ENCODE measurements around the gene VAV2.

GRCh38 chr9:133812941-133813748 lies 179.0 kb downstream of the VAV2 start:
- TF ChIP-seq CTCF (IDR thresholded peaks at IDR 0.05; ENCODE audit: low read depth, low read length, missing input control), result no peak
- no peak for TF ChIP-seq YY1 (IDR thresholded peaks at IDR 0.05)
- TF ChIP-seq ATF3 (IDR thresholded peaks at IDR 0.05), result no peak
